Cardiac muscle cell (in vitro differentiated cells and primary cell): ENCODE measurements around the gene MRPS17. TPM values are rescaled to one million over a fixed set of nuclear protein-coding genes. Genes with fewer than 3 reads are reported as not detected.

Source experiments
- DNase-seq, 2 donors: peaks; one replicate each; pipeline versions ENCODE4 v3.0.0 to v3.0.0-alpha.2; 2010 to 2017; ENCODE audit warnings: low read depth in 1 of 2, low spot score in 1 of 2
- H3K27ac ChIP-seq: fragments of 200-600 bp; sonication (generic); 2 replicates; pipeline ENCODE4 v1.5.1; 2016
- H3K27me3 ChIP-seq: fragments of 200-600 bp; sonication (generic); 2 replicates; pipeline ENCODE4 v1.6.0; 2016; ENCODE audit warnings: control low read depth
- H3K36me3 ChIP-seq: fragments of 200-600 bp; sonication (generic); 2 replicates; pipeline ENCODE4 v1.5.1; 2016; ENCODE audit warnings: control low read depth
- H3K4me1 ChIP-seq: fragments of 200-600 bp; sonication (generic); 2 replicates; pipeline ENCODE4 v1.8.1; 2017; ENCODE audit warnings: low read depth, mild to moderate bottlenecking, mixed run types
- H3K4me3 ChIP-seq: fragments of 200-600 bp; sonication (generic); 2 replicates; pipeline ENCODE4 v1.5.1; 2016; ENCODE audit warnings: mild to moderate bottlenecking
- H3K9me3 ChIP-seq: fragments of 200-600 bp; sonication (generic); 2 replicates; pipeline ENCODE4 v1.5.1; 2017; ENCODE audit warnings: low read depth, mild to moderate bottlenecking, control low read depth
- CTCF ChIP-seq: IDR thresholded peaks from 2 replicates; pipeline ENCODE4 v1.5.1; 2012; ENCODE audit warnings: low read depth, mild to moderate bottlenecking, low read length
- polyA plus RNA-seq: library from polyadenylated mRNA; unstranded; fragments of >200 nt; fragmentation: Nextera tagmentation; extraction: Ambion mirVana; gene quantifications from 2 replicates; pipeline ENCODE4 v1.2.1, GENCODE V29; 2016
- total RNA-seq: library from RNA; depleted of rRNA; stranded (reverse); fragments of >200 nt; gene quantifications from 2 replicates; pipeline ENCODE4 v1.2.3, GENCODE V29; 2016

MRPS17 gene
- total RNA-seq (7.8 and 11.7 TPM in 2 replicates), polyA plus RNA-seq (34.4 and 35.7 TPM in 2 replicates)

- Histone ChIP-seq H3K9me3 (no peaks in the 10 kb centered on the region), H3K36me3 (no peaks in the 10 kb centered on the region), H3K27me3 (no peaks in the 10 kb centered on the region), H3K4me1 (no peaks in the 10 kb centered on the region), H3K4me3 (peak within 1 kb of the TSS; percentile 75), H3K27ac (peak within 1 kb of the TSS; percentile 45)
- no peak for TF ChIP-seq CTCF
- peak; percentile 90 to 91 for DNase-seq
Observed at GRCh38 chr7:55951637-55952351, at the start of gene MRPS17. MRPS17 (plus strand) TSS chr7:55951877; CDS start chr7:55953196, 1,319 bp downstream.

- no peak overlapping the region for H3K4me3 ChIP-seq
- DNase-seq: no peak
- no peak for TF ChIP-seq CTCF
- H3K27ac ChIP-seq: no peak overlapping the region
- no peaks in the 10 kb centered on the region for H3K36me3 ChIP-seq
- no peaks in the 10 kb centered on the region for H3K9me3 ChIP-seq
- H3K4me1 ChIP-seq: no peaks in the 10 kb centered on the region
- no peaks in the 10 kb centered on the region for H3K27me3 ChIP-seq
Observed at GRCh38 chr7:55903985-55904759, 47.5 kb upstream of the MRPS17 start.

GRCh38 chr7:55912748-55913158 is 38.9 kb upstream of the MRPS17 start:
- no peak for DNase-seq
- H3K9me3 ChIP-seq: no peaks in the 10 kb centered on the region
- H3K4me1 ChIP-seq: peaks cover 7% of the 10 kb centered on the region
- no peak for TF ChIP-seq CTCF
- H3K27me3 ChIP-seq: no peaks in the 10 kb centered on the region
- H3K36me3 ChIP-seq: peaks cover 12% of the 10 kb centered on the region
- H3K4me3 ChIP-seq: no peak overlapping the region
- H3K27ac ChIP-seq: no peak overlapping the region

GRCh38 chr7:55917771-55918170 is 33.9 kb upstream of the MRPS17 start:
- no peak for TF ChIP-seq CTCF
- H3K9me3 ChIP-seq: no peaks in the 10 kb centered on the region
- H3K27ac ChIP-seq: no peak overlapping the region
- peaks cover 16% of the 10 kb centered on the region for H3K36me3 ChIP-seq
- H3K4me3 ChIP-seq: no peak overlapping the region
- H3K27me3 ChIP-seq: no peaks in the 10 kb centered on the region
- no peaks in the 10 kb centered on the region for H3K4me1 ChIP-seq
- no peak for DNase-seq

GRCh38 chr7:55928006-55928767 is 23.5 kb upstream of the MRPS17 start:
- TF ChIP-seq CTCF: no peak
- Histone ChIP-seq H3K27me3 (no peaks in the 10 kb centered on the region), H3K27ac (no peak overlapping the region), H3K4me3 (no peak overlapping the region), H3K9me3 (no peaks in the 10 kb centered on the region), H3K36me3 (no peaks in the 10 kb centered on the region), H3K4me1 (no peaks in the 10 kb centered on the region)
- DNase-seq: no peak
